ENCODE measurements around the gene TMEM272.

DNA sequence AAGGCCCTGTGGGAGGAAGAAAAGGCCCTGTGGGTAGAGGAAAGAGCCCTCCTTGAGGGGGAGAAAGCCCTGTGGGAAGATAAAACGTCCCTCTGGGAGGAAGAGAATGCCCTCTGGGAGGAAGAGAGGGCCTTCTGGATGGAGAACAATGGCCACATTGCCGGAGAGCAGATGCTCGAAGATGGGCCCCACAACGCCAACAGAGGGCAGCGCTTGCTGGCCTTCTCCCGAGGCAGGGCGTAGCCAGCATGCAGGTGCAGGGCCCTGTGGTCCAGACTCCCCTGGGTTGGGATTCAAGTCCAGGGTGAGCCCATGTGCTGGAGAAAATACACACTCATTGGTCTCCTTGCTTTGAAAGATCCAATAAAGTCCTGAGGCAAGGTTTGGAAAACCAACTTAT lies 20.9 kb upstream of the TMEM272 start:
- no peak for TF ChIP-seq EZH2 (IDR thresholded peaks at IDR 0.05)
- no peak for TF ChIP-seq POLR2AphosphoS5 (IDR thresholded peaks at IDR 0.05; ENCODE audit: borderline replicate concordance, low read depth, low read length)
- no peak for TF ChIP-seq FOXP2 (optimal IDR thresholded peaks at IDR 0.05; ENCODE audit: control extremely low read depth, extremely low read length, insufficient read depth)

Measured in SK-N-MC (cell line).